ENCODE data around the gene TMEM164. TPM values are rescaled to one million over a fixed set of nuclear protein-coding genes. Genes with fewer than 3 reads are reported as not detected.

The TMEM164 gene
- total RNA-seq, 1 experiment from 2014 or later: 32.6 TPM

DNA sequence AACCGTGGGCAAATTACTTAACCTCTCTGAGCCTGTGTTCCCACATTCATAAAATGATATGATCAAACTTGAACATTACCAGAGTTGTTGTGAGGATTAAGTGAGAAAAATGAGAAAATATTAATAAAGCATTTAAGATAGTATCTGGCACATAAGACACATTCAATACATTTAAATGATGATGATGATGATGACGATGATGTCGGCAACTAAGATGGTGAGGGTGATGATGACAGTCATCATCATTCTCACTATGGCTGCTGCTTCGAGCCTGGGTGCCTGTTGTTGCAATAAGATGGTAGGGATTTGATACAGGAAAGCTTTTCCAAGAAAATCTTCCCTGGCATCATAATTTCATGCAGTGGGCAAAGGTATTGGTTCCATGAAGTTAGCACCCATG lies 11.1 kb downstream of the TMEM164 start:
- DNase-seq: no peak
- peaks cover 11% of the 10 kb centered on the region for H3K4me1 Mint-ChIP-seq (ENCODE audit: low read depth, unreplicated experiment)
- no TSS peak for BruUV-seq (replicated peaks)
- no peak overlapping the region for H3K27ac Mint-ChIP-seq (ENCODE audit: unreplicated experiment)
- H3K4me3 Mint-ChIP-seq (ENCODE audit: low read depth, unreplicated experiment): no peak overlapping the region
- CTCF ChIA-PET: no interaction called here
- intact Hi-C loops (cut with micrococcal nuclease; ENCODE audit: unreplicated experiment): loop anchor here (5.0 kb wide), 1 partner anchor 97 kb away; no protein-coding TSS in a partner anchor
- TF ChIP-seq, protein P1, sequence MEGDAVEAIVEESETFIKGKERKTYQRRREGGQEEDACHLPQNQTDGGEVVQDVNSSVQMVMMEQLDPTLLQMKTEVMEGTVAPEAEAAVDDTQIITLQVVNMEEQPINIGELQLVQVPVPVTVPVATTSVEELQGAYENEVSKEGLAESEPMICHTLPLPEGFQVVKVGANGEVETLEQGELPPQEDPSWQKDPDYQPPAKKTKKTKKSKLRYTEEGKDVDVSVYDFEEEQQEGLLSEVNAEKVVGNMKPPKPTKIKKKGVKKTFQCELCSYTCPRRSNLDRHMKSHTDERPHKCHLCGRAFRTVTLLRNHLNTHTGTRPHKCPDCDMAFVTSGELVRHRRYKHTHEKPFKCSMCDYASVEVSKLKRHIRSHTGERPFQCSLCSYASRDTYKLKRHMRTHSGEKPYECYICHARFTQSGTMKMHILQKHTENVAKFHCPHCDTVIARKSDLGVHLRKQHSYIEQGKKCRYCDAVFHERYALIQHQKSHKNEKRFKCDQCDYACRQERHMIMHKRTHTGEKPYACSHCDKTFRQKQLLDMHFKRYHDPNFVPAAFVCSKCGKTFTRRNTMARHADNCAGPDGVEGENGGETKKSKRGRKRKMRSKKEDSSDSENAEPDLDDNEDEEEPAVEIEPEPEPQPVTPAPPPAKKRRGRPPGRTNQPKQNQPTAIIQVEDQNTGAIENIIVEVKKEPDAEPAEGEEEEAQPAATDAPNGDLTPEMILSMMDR (IDR thresholded peaks at IDR 0.05; ENCODE audit: unreplicated experiment): no peak
- no peaks in the 10 kb centered on the region for H3K9me3 Mint-ChIP-seq (ENCODE audit: low read depth, unreplicated experiment)
- no peaks in the 10 kb centered on the region for H3K36me3 Mint-ChIP-seq (ENCODE audit: insufficient read depth, unreplicated experiment)
- no peaks in the 10 kb centered on the region for H3K27me3 Mint-ChIP-seq (ENCODE audit: unreplicated experiment)

DNA sequence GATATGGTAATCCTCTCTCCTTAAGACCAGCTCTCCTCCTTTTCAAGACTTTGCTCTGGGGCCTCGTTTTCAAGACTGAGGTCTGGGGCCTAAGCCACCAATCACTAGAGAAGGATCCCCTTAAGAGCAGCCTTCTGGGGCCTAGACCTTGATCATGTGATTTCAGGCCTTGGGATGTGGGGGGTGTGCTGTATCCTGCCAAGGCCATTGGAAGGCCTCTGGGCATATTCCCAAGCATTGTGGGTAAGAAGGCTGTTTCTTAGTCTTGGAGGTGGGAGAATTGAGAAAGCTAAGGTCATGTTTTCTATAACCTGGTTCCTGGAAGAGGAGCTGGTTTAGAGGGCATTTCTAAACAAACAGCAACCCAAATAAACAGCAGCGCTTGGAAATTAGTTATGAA lies 12.1 kb downstream of the TMEM164 start:
- Mint-ChIP-seq H3K27ac (ENCODE audit: unreplicated experiment) (no peak overlapping the region), H3K9me3 (ENCODE audit: low read depth, unreplicated experiment) (no peaks in the 10 kb centered on the region), H3K27me3 (ENCODE audit: unreplicated experiment) (no peaks in the 10 kb centered on the region), H3K4me3 (ENCODE audit: low read depth, unreplicated experiment) (no peak overlapping the region), H3K36me3 (ENCODE audit: insufficient read depth, unreplicated experiment) (no peaks in the 10 kb centered on the region), H3K4me1 (ENCODE audit: low read depth, unreplicated experiment) (peaks cover 11% of the 10 kb centered on the region)
- intact Hi-C loops (cut with micrococcal nuclease; ENCODE audit: unreplicated experiment): no loop called here
- no peak for DNase-seq
- CTCF ChIA-PET: interaction anchor here (0.7 kb wide), 1 partner anchor 403 kb away, joined by 6 read pairs; no protein-coding TSS in a partner anchor
- no TSS peak for BruUV-seq (replicated peaks)
- TF ChIP-seq, protein P1 (IDR thresholded peaks at IDR 0.05; ENCODE audit: unreplicated experiment): no peak

DNA sequence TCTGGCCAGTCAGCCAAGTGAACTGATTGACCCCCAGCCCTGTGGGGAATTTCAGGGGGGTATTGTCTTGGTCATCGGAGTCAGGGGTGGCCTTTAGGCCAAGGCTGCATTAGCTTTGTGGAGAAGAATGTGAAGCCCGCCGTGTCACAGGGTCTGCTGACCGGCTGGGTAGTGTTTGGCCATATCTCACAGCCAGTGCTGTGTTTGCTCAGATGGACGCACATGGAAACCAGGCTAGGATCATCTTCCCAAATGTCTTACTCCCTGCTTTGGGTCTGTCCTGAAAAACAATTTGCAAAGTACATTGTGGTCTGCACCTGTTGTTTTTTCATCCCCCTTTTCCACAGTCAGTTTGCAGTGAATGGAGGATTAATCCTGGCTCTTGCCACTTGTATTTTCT lies 13.0 kb downstream of the TMEM164 start:
- Mint-ChIP-seq H3K4me3 (ENCODE audit: low read depth, unreplicated experiment) (no peak overlapping the region), H3K27me3 (ENCODE audit: unreplicated experiment) (no peaks in the 10 kb centered on the region), H3K27ac (ENCODE audit: unreplicated experiment) (no peak overlapping the region), H3K36me3 (ENCODE audit: insufficient read depth, unreplicated experiment) (no peaks in the 10 kb centered on the region), H3K4me1 (ENCODE audit: low read depth, unreplicated experiment) (peaks cover 11% of the 10 kb centered on the region), H3K9me3 (ENCODE audit: low read depth, unreplicated experiment) (no peaks in the 10 kb centered on the region)
- intact Hi-C loops (cut with micrococcal nuclease; ENCODE audit: unreplicated experiment): no loop called here
- TF ChIP-seq, protein P1 (IDR thresholded peaks at IDR 0.05; ENCODE audit: unreplicated experiment): no peak
- no peak for DNase-seq
- CTCF ChIA-PET: no interaction called here
- no TSS peak for BruUV-seq (replicated peaks)

DNA sequence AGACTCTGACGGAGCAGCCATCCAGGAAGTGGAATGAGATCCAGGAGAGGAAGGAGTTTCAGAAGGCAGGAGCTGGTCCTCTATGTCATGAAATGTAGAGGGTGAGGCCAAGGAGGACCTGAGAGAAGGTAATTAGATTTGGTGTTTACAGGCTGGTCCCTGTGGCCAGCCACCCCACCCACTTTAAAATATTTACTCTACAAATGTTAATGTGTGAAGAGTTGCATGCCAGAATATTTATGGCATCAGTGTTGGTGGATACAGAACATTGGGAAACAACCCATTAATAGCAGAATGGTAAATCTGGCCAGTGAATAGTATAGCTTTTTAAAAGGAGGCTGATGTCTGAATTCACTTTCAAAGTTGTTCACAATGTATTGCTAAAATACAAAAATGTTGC lies 17.6 kb downstream of the TMEM164 start:
- intact Hi-C loops (cut with micrococcal nuclease; ENCODE audit: unreplicated experiment): no loop called here
- H3K4me3 Mint-ChIP-seq (ENCODE audit: low read depth, unreplicated experiment): no peak overlapping the region
- no TSS peak for BruUV-seq (replicated peaks)

More for the DNA sequence above, 17.6 kb downstream of the TMEM164 start:
- H3K4me1 Mint-ChIP-seq (ENCODE audit: low read depth, unreplicated experiment): peaks cover 12% of the 10 kb centered on the region
- H3K27ac Mint-ChIP-seq (ENCODE audit: unreplicated experiment): no peak overlapping the region
- no peaks in the 10 kb centered on the region for H3K9me3 Mint-ChIP-seq (ENCODE audit: low read depth, unreplicated experiment)
- TF ChIP-seq, protein P1 (IDR thresholded peaks at IDR 0.05; ENCODE audit: unreplicated experiment): no peak
- no peaks in the 10 kb centered on the region for H3K27me3 Mint-ChIP-seq (ENCODE audit: unreplicated experiment)
- no peak for DNase-seq
- CTCF ChIA-PET: interaction anchor here (0.6 kb wide), 1 partner anchor 190 kb away, joined by 3 read pairs; no protein-coding TSS in a partner anchor
- no peaks in the 10 kb centered on the region for H3K36me3 Mint-ChIP-seq (ENCODE audit: insufficient read depth, unreplicated experiment)
